ENCODE results near the gene RHOB. TPM values are rescaled to one million over a fixed set of nuclear protein-coding genes. Genes with fewer than 3 reads are reported as not detected.

The RHOB gene
- total and polyA plus RNA-seq, 2 donors (not counting 1 experiment from before 2014, with no cell fraction given) = 63.0 to 1,037 TPM

DNA sequence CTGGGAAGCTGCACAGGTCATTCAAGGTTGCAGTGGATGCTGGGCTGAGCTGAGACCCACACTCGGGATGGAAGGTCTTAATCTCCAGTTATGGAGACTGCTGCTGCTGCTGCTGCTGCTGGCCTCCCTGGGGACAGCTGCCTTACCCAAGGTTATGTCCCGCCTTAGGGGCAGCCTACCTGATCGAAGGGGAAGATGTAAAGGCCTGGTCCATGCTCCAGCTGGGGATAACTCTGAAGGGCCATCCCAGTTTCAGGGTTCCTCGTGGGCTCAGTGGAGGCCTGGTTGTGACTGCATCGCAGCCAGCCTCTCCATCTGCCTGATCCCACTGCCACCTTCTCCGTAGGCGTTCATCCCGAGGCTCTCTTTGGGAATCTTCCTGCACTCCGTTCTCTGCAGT, 33.0 kb downstream of the RHOB start:
- no peaks in the 10 kb centered on the region for H3K79me2 ChIP-seq (ENCODE audit: control insufficient read depth, insufficient read depth, low read length)
- ChIA-PET POLR2A (no interaction called here), CTCF (interaction anchor here (0.6 to 1.0 kb wide), 2 partner anchors 40 to 69 kb away, joined by 3 to 4 read pairs; no protein-coding TSS in a partner anchor)
- intact Hi-C loops (cut with micrococcal nuclease) = no loop called here
- Mint-ChIP-seq H3K27ac (no peak overlapping the region), H3K4me3 (no peak overlapping the region), H3K9me3 (ENCODE audit: insufficient read depth) (no peaks in the 10 kb centered on the region), H3K27me3 (peaks cover 15% of the 10 kb centered on the region), H3K4me1 (no peaks in the 10 kb centered on the region)
- no peaks in the 10 kb centered on the region for H3K4me1 ChIP-seq (ENCODE audit: control insufficient read depth in 2 of 2, insufficient read depth in 2 of 2, low read length in 2 of 2)
- no peak overlapping the region for H3K27ac ChIP-seq (ENCODE audit: low read length in 2 of 2)
- no peaks in the 10 kb centered on the region for H4K20me1 ChIP-seq (ENCODE audit: control insufficient read depth, insufficient read depth, low read length, poor library complexity, severe bottlenecking)
- H3K9ac ChIP-seq (ENCODE audit: low read length) = no peak overlapping the region
- ATAC-seq (ENCODE audit: low read depth) (no peak), DNase-seq (no peak)
- no peaks in the 10 kb centered on the region for H3K27me3 ChIP-seq (replicated peaks in 1 of 4; ENCODE audit: control extremely low read depth in 1 of 4, control insufficient read depth in 3 of 4, insufficient read depth in 4 of 4, low read length in 3 of 4)
- H3K9me3 ChIP-seq (ENCODE audit: control extremely low read depth in 1 of 3, control insufficient read depth in 2 of 3, insufficient read depth in 1 of 3, low read length in 2 of 3) = no peaks in the 10 kb centered on the region
- TF ChIP-seq, protein P1, sequence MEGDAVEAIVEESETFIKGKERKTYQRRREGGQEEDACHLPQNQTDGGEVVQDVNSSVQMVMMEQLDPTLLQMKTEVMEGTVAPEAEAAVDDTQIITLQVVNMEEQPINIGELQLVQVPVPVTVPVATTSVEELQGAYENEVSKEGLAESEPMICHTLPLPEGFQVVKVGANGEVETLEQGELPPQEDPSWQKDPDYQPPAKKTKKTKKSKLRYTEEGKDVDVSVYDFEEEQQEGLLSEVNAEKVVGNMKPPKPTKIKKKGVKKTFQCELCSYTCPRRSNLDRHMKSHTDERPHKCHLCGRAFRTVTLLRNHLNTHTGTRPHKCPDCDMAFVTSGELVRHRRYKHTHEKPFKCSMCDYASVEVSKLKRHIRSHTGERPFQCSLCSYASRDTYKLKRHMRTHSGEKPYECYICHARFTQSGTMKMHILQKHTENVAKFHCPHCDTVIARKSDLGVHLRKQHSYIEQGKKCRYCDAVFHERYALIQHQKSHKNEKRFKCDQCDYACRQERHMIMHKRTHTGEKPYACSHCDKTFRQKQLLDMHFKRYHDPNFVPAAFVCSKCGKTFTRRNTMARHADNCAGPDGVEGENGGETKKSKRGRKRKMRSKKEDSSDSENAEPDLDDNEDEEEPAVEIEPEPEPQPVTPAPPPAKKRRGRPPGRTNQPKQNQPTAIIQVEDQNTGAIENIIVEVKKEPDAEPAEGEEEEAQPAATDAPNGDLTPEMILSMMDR (IDR thresholded peaks at IDR 0.05) = no peak
- no peak for TF ChIP-seq EZH2 (IDR thresholded peaks at IDR 0.05; ENCODE audit: borderline replicate concordance, insufficient read depth, low read depth, low read length, poor library complexity, severe bottlenecking)
- H3K36me3 ChIP-seq (replicated peaks in 1 of 2; ENCODE audit: control extremely low read depth in 1 of 2, control insufficient read depth in 1 of 2, extremely low read depth in 1 of 2, insufficient read depth in 2 of 2, low read length in 1 of 2) = no peaks in the 10 kb centered on the region
- no peak overlapping the region for H2AFZ ChIP-seq (ENCODE audit: insufficient read depth, low read depth, low read length, poor library complexity, severe bottlenecking)
- H3K4me2 ChIP-seq (replicated peaks; ENCODE audit: low read depth, low read length, poor library complexity, severe bottlenecking) = no peak overlapping the region
- no peak overlapping the region for H3K4me3 ChIP-seq (ENCODE audit: control extremely low read depth in 1 of 5, extremely low read depth in 1 of 5, insufficient read depth in 1 of 5, low read depth in 2 of 5, low read length in 4 of 5)
- 85% methylated on average over 9 of the region's 9 CpGs for WGBS (ENCODE audit: insufficient coverage)

DNA sequence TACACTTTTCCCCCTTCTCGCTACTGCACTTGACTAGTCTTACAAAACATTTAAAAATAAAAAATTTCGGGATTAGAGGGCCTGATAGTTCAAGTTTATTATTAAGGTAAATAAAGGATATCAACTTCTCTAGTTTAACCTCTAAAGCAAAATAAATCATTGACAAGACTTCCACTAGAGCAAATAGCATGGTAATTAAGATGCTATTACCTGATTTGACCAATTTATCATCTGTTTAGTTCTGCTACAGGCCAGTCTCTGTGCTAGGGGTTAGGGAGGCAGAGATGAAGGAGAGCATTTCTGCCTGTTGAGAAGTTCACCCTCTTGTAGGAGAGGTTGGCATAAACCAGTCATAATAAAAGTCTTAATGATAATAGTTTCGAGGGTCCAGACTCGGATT, 34.0 kb downstream of the RHOB start:
- Histone ChIP-seq H4K20me1 (ENCODE audit: control insufficient read depth, insufficient read depth, low read length, poor library complexity, severe bottlenecking) (no peaks in the 10 kb centered on the region), H3K4me1 (ENCODE audit: control insufficient read depth in 2 of 2, insufficient read depth in 2 of 2, low read length in 2 of 2) (no peaks in the 10 kb centered on the region), H3K36me3 (replicated peaks in 1 of 2; ENCODE audit: control extremely low read depth in 1 of 2, control insufficient read depth in 1 of 2, extremely low read depth in 1 of 2, insufficient read depth in 2 of 2, low read length in 1 of 2) (no peaks in the 10 kb centered on the region), H3K9ac (ENCODE audit: low read length) (no peak overlapping the region), H3K27ac (ENCODE audit: low read length in 2 of 2) (no peak overlapping the region), H3K4me3 (ENCODE audit: control extremely low read depth in 1 of 5, extremely low read depth in 1 of 5, insufficient read depth in 1 of 5, low read depth in 2 of 5, low read length in 4 of 5) (no peak overlapping the region), H3K9me3 (ENCODE audit: control extremely low read depth in 1 of 3, control insufficient read depth in 2 of 3, insufficient read depth in 1 of 3, low read length in 2 of 3) (no peaks in the 10 kb centered on the region), H3K4me2 (replicated peaks; ENCODE audit: low read depth, low read length, poor library complexity, severe bottlenecking) (no peak overlapping the region), H3K27me3 (replicated peaks in 1 of 4; ENCODE audit: control extremely low read depth in 1 of 4, control insufficient read depth in 3 of 4, insufficient read depth in 4 of 4, low read length in 3 of 4) (no peaks in the 10 kb centered on the region), H3K79me2 (ENCODE audit: control insufficient read depth, insufficient read depth, low read length) (no peaks in the 10 kb centered on the region), H2AFZ (ENCODE audit: insufficient read depth, low read depth, low read length, poor library complexity, severe bottlenecking) (no peak overlapping the region)
- H3K4me3 Mint-ChIP-seq = no peak overlapping the region
- no peak for DNase-seq
- H3K27me3 Mint-ChIP-seq = peaks cover 13% of the 10 kb centered on the region
- H3K9me3 Mint-ChIP-seq (ENCODE audit: insufficient read depth) = no peaks in the 10 kb centered on the region
- no peak overlapping the region for H3K27ac Mint-ChIP-seq
- intact Hi-C loops (cut with micrococcal nuclease) = no loop called here
- ChIA-PET CTCF (interaction anchor here (1.0 kb wide), 1 partner anchor 70 kb away, joined by 4 read pairs; no protein-coding TSS in a partner anchor), POLR2A (no interaction called here)
- 100% methylated on average over 2 of the region's 4 CpGs for WGBS (ENCODE audit: insufficient coverage)
- H3K4me1 Mint-ChIP-seq = no peaks in the 10 kb centered on the region
- no peak for TF ChIP-seq EZH2 (IDR thresholded peaks at IDR 0.05; ENCODE audit: borderline replicate concordance, insufficient read depth, low read depth, low read length, poor library complexity, severe bottlenecking)
- ATAC-seq (ENCODE audit: low read depth) = no peak
